ENCODE data around the gene AIG1.
"Not testable (repeated sequence)": the region's sequence is repeated elsewhere in the genome, so short reads cannot be mapped to it uniquely, and the experiment has no call there.

AIG1 gene

DNA sequence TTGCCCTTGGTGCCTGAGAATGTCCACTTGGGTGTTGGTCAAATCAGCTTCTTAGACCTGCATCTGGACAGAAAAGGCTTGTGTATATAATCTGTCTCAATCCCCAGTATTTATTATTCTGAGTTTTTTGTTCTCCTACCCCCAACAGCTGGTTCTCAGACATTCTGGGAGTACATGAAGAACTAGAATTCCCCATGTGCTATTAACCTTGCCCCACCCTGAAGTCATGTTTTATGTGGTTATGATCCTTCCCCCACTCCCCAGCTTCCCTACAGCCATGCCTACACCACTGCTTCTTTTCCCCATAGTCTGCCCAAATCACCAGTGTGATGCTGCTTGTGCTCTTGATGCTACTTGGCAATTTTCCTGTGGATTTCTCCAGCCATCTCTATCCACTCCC lies 232.8 kb downstream of the AIG1 start:
- TF ChIP-seq, protein P1, sequence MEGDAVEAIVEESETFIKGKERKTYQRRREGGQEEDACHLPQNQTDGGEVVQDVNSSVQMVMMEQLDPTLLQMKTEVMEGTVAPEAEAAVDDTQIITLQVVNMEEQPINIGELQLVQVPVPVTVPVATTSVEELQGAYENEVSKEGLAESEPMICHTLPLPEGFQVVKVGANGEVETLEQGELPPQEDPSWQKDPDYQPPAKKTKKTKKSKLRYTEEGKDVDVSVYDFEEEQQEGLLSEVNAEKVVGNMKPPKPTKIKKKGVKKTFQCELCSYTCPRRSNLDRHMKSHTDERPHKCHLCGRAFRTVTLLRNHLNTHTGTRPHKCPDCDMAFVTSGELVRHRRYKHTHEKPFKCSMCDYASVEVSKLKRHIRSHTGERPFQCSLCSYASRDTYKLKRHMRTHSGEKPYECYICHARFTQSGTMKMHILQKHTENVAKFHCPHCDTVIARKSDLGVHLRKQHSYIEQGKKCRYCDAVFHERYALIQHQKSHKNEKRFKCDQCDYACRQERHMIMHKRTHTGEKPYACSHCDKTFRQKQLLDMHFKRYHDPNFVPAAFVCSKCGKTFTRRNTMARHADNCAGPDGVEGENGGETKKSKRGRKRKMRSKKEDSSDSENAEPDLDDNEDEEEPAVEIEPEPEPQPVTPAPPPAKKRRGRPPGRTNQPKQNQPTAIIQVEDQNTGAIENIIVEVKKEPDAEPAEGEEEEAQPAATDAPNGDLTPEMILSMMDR (IDR thresholded peaks at IDR 0.05; ENCODE audit: control insufficient read depth, insufficient read depth, low read depth, low read length, missing control alignments): no peak
- DNase-seq (ENCODE audit: low read depth): no peak
- no peak overlapping the region for H3K4me3 ChIP-seq (ENCODE audit: control insufficient read depth, low read depth, low read length)

DNA sequence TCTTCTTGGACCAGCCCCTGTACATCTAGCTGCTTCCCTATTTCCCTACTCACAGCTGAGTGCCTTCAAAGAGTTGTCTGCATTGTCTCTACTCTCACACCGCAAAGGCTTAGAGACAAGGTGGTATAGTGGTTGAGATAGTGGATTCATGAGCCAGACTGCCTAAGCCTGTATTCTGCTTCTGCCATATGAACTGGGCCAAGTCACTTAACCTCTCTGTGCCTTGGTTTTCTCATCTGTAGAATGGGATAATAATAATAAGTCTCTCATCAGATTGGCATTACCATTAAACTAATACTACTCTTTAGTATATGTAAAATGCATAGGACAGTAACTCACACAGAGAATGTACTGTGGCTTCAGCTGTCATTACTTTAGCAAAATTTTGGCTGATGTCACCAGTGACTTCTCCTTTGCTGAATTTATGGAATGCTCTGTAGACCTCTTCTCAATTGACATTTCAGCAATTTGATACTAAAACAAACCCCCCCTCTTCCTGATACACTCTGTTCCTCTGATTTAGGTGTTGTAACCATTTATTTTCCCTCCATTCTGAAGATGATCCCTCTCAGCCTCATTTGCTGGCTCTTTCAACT lies 233.7 kb downstream of the AIG1 start:
- TF ChIP-seq, protein P1 (IDR thresholded peaks at IDR 0.05; ENCODE audit: control insufficient read depth, insufficient read depth, low read depth, low read length, missing control alignments): no peak
- no peak for DNase-seq (ENCODE audit: low read depth)
- no peak overlapping the region for H3K4me3 ChIP-seq (ENCODE audit: control insufficient read depth, low read depth, low read length)

DNA sequence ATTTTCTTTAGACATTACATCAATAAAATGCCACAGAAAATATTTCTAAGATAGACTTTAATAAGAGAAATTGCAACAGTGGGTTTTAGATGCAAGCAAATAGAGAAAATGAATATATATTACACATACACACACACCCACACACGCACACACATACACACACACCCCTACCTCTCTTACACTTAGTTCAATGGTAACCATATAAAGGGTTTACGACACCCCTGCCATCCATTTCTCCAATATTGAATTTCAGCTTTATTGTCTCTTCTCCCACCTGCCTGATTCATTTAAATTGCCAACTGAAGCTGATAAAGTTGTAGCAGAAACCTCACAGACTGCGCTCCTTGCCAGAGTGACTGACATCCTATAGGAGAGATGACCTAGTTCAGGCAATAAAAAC lies 235.2 kb downstream of the AIG1 start:
- TF ChIP-seq, protein P1 (IDR thresholded peaks at IDR 0.05; ENCODE audit: control insufficient read depth, insufficient read depth, low read depth, low read length, missing control alignments): no peak
- H3K4me3 ChIP-seq (ENCODE audit: control insufficient read depth, low read depth, low read length): no peak overlapping the region
- no peak for DNase-seq (ENCODE audit: low read depth)

DNA sequence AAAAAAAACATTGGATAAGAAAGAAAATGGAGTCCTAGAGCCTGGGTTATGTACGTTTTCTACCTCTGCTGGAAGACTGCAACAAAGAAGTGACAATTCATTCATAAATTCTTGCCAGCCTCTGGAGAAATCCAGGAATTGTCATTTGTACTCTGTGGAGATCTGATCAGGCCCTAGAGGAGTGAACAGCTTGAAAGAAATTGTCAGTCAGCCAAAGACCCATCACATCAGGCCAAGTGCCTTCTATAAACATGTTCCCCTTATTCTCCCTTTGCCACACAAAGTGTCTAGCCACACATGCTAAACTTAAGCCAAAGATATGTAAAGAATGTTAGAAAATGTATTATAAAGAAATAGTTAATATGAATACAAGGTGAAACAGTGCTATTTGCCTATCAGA lies 237.4 kb downstream of the AIG1 start:
- DNase-seq (ENCODE audit: low read depth): no peak
- no peak overlapping the region for H3K4me3 ChIP-seq (ENCODE audit: control insufficient read depth, low read depth, low read length)
- TF ChIP-seq, protein P1 (IDR thresholded peaks at IDR 0.05; ENCODE audit: control insufficient read depth, insufficient read depth, low read depth, low read length, missing control alignments): no peak

DNA sequence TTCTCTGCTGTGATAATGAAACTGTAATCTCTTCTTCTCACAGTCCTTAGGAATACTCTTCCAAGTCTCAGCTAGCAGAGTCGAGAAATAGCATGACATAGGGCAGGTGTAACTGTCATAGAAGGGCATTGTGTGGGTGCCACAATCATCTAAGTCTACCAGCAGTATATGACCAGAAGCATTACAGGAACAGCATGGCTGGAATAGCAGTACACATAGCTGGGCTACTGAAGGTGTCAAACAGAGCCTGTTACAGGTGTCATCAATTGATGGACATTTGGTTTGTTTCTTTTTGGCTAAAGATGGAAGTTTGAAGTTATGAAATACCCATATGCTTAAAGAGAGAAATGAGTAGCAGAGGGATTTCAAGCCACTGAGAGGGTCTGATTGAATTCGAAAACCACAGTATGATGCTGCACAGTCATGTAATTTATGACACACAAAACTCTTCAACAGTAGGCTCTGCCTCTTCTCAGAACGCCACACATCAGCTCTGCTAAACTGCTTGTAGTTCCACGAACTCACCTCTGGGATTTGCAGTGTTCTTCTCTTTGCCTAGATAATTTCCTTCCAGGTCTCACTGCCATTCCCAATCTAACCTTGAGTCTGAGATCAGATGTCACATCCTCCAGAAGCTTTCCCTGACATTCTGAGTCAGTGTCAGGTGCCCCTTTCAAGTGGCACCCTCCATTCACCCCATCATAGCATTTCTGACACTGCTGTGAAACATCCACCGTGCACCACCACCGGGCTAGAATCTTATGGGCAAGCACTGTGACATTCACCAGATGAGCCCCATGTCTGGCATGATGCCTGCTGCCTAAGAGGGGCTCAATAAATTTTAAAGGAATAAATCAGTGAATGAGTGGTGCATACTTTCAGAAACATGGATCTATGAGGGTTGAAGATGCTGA lies 238.8 kb downstream of the AIG1 start:
- no peak overlapping the region for H3K4me3 ChIP-seq (ENCODE audit: control insufficient read depth, low read depth, low read length)
- no peak for DNase-seq (ENCODE audit: low read depth)
- TF ChIP-seq, protein P1 (IDR thresholded peaks at IDR 0.05; ENCODE audit: control insufficient read depth, insufficient read depth, low read depth, low read length, missing control alignments): no peak

DNA sequence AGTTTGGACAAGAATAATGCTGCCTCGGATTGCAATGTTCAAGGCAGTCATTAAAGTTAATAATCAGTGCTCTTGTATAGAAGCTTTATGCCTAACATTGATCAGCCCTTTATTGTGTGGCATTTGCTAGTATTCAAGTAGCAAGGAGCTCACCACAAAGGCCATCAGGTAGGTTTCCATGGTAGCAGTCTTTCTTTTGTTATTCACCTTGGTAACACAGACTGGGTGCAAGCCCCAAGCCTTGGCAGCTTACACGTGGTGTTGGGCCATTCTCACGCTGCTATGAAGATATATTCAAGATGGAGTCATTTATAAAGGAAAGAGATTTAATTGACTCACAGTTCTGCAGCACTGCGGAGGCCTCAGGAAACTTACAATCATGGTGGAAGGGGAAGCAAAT lies 240.5 kb downstream of the AIG1 start:
- no peak overlapping the region for H3K4me3 ChIP-seq (ENCODE audit: control insufficient read depth, low read depth, low read length)
- no peak for DNase-seq (ENCODE audit: low read depth)
- TF ChIP-seq, protein P1 (IDR thresholded peaks at IDR 0.05; ENCODE audit: control insufficient read depth, insufficient read depth, low read depth, low read length, missing control alignments): no peak

DNA sequence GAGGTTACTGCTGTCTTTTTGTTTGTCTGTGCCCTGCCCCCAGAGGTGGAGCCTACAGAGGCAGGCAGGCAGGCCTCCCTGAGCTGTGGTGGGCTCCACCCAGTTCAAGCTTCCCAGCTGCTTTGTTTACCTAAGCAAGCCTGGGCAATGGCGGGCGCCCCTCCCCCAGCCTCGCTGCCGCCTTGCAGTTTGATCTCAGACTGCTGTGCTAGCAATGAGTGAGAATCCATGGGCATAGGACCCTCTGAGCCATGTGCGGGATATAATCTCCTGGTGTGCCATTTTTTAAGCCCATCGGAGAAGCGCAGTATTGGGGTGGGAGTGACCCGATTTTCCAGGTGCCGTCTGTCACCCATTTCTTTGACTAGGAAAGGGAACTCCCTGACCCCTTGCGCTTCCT lies 247.1 kb downstream of the AIG1 start:
- DNase-seq (ENCODE audit: low read depth); H3K4me3 ChIP-seq (ENCODE audit: control insufficient read depth, low read depth, low read length): not testable (repeated sequence)
